RWPE1 (cell line): ENCODE results near the gene TNNC2.
A peak's percentile ranks its signal among the peaks of the same experiment; 100 is the strongest.

Experiments
- CTCF ChIA-PET: fragments of 350-600 bp; sonication (Branson Sonifier 250); formaldehyde crosslinking; extraction: SDS; loops from one replicate; lab custom pipeline; 2021; lab: Yijun Ruan, JAX
- POLR2A ChIA-PET: fragments of 400-600 bp; formaldehyde crosslinking; extraction: SDS; loops from one replicate; lab custom pipeline; 2020; ENCODE audit warnings: antibody characterized with exemption; ENCODE audit not compliant: low non-redundant PET; lab: Yijun Ruan, JAX
- DNase-seq: peaks from one replicate; pipeline ENCODE4 v3.0.0; 2012; ENCODE audit warnings: low spot score
- H3K27ac ChIP-seq: fragments of 450-650 bp; 2 replicates; pipeline ENCODE4 v1.5.1; 2017
- TF ChIP-seq, protein P1 (sequence below): fragments of 450-650 bp; conservative IDR thresholded peaks from 2 replicates; pipeline ENCODE4 v1.5.1; 2017; ENCODE audit warnings: low read depth, mild to moderate bottlenecking

The TNNC2 gene

DNA sequence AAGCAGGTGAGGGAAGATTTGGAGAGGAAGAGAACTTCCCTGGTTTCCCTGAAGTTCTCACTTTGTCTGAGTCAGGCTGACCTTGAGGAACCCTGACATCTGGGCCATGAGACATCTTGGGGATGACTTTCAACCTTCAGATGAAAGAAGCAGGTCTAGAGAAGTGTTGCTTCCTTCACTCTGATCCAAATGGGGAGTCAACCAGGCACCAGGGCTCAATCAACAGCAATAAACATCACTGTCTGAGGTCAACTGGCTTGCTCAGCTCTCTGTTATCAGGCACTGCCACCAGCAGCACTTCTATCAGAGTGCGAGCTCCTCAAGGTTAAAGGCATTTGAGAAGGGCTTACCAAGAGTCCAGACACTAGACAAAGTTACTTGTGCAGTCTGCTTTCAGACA, 23.8 kb upstream of the TNNC2 start:
- no peak for DNase-seq
- H3K27ac ChIP-seq: no peak overlapping the region
- TF ChIP-seq, protein P1, sequence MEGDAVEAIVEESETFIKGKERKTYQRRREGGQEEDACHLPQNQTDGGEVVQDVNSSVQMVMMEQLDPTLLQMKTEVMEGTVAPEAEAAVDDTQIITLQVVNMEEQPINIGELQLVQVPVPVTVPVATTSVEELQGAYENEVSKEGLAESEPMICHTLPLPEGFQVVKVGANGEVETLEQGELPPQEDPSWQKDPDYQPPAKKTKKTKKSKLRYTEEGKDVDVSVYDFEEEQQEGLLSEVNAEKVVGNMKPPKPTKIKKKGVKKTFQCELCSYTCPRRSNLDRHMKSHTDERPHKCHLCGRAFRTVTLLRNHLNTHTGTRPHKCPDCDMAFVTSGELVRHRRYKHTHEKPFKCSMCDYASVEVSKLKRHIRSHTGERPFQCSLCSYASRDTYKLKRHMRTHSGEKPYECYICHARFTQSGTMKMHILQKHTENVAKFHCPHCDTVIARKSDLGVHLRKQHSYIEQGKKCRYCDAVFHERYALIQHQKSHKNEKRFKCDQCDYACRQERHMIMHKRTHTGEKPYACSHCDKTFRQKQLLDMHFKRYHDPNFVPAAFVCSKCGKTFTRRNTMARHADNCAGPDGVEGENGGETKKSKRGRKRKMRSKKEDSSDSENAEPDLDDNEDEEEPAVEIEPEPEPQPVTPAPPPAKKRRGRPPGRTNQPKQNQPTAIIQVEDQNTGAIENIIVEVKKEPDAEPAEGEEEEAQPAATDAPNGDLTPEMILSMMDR: no peak
- ChIA-PET CTCF (interaction anchor here (0.6 to 0.9 kb wide), 2 partner anchors 25 to 161 kb away, joined by 3 to 5 read pairs; no protein-coding TSS in a partner anchor), POLR2A (no interaction called here)

DNA sequence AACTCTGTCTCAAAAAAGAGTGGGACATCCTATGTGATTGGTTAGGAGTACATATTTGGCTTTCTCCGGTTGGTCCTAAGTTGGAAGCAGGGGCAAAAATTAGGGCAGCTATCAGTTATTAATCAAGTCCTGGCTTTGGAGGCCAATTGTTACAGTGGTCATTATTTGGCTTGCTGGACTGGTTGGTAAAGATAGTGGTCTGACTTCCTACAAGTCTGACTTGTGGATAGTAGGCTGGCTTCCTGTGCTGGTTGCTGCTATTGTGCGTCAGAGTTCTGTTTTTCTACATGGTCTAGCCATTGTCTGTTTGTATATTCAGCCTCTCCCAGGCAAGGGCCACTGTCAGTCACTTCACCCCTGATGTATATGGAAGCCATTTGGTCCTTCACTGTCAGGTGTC, 23.1 kb upstream of the TNNC2 start:
- CTCF ChIA-PET: interaction anchor here (0.7 kb wide), 1 partner anchor 858 kb away, joined by 5 read pairs; no protein-coding TSS in a partner anchor
- H3K27ac ChIP-seq: no peak overlapping the region
- POLR2A ChIA-PET: no interaction called here

DNA sequence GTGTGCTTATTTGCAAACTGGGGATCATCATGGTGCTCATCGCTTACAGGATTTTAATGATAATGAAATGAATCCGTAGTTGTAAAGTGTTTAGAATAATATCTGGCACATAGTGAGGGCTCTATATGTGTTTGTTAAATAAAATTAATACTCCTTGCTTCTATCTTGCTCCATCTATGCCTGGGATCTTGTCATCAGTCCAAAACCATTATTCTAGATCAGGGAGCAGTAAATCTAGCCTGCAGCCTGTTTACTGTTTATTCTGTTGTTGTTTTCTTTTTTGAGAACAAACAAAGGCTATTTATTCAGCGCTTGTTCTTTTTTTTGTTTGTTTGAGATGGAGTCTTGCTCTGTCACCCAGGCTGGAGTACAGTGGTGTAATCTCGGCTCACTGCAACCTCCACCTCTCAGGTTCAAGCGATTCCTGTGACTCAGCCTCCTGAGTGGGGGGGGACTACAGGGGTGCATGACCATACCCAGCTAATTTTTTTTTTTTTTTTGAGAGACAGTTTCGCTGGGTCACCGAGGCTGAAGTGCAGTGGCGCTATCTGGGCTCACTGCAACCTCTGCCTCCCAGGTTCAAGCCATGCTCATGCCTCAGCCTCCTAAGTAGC, 22.0 kb upstream of the TNNC2 start:
- ChIA-PET CTCF (no interaction called here), POLR2A (interaction anchor here (0.6 kb wide), 1 partner anchor 13 kb away, joined by 3 read pairs; no protein-coding TSS in a partner anchor)
- TF ChIP-seq, protein P1: no peak
- no peak for DNase-seq
- H3K27ac ChIP-seq: no peak overlapping the region

More for the DNA sequence above, 23.1 kb upstream of the TNNC2 start:
- DNase-seq: no peak
- TF ChIP-seq, protein P1: no peak

DNA sequence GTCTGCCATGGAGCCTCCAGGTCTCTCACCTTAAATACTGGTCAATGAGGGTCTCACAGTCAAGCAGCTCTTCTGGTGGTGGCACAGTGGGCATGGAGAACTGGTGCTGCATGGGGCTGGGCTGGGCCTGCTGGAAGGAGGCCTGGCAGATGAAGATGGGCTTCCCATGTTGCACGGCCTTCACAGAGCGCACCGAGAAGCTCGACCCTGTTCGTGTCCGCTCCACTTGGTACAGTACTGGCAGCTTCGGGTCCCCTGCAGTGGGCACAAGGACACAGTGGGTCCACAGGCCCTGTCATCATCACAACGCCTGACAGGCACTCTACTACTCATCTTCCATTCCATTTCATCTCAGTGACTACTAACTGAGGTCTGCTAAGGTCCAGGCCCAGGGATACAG, 21.3 kb upstream of the TNNC2 start:
- ChIA-PET CTCF (no interaction called here), POLR2A (no interaction called here)
- 0 out of 2 replicates have a peak overlapping the region, but pooled peaks have one; percentile 0 for H3K27ac ChIP-seq
- DNase-seq: no peak
- TF ChIP-seq, protein P1: no peak

DNA sequence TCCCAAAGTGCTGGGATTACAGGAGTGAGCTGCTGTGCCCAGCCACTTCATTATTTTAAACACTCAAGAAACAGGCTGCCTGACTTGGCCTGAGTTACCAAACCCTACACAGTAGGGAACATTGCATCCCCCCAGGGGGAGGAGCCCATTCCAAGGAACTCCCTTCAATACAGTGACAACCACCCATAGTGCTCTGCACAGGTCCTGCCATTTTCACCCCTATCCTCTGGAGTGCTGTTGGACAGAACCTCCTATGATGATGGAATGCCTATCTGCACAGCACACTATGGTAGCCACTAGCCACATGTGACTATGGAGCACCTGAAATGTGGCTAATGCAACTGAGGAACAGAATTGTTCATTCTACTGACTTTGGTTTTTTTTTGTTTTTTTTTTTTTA, 18.3 kb upstream of the TNNC2 start:
- POLR2A ChIA-PET: no interaction called here
- DNase-seq: no peak
- TF ChIP-seq, protein P1: no peak
- CTCF ChIA-PET: no interaction called here
- no peak overlapping the region for H3K27ac ChIP-seq

DNA sequence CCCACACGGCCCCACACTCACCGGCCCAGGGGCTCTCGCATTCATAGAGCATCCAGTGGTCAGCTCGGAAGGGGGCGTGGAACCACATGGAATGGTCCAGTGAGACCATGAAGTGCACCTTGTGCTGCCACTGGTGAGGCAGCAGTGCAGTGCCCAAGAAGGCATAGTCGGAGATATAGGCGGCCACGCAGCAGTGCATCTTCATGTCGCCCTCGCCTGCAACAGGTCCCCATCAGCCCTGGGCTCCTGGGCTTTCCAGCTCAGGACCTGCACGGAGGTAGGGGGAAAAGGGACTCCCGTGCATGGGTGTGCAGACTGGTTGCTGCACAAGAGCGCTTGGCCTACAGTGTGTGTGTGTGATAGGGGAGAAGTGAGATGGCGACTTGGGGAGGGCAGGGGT, 16.4 kb upstream of the TNNC2 start:
- H3K27ac ChIP-seq: peak overlapping the region; percentile 5
- TF ChIP-seq, protein P1: no peak
- CTCF ChIA-PET: no interaction called here
- DNase-seq: no peak
- POLR2A ChIA-PET: no interaction called here
